Measurements from ENCODE around the gene KIF25.

The KIF25 gene

DNA sequence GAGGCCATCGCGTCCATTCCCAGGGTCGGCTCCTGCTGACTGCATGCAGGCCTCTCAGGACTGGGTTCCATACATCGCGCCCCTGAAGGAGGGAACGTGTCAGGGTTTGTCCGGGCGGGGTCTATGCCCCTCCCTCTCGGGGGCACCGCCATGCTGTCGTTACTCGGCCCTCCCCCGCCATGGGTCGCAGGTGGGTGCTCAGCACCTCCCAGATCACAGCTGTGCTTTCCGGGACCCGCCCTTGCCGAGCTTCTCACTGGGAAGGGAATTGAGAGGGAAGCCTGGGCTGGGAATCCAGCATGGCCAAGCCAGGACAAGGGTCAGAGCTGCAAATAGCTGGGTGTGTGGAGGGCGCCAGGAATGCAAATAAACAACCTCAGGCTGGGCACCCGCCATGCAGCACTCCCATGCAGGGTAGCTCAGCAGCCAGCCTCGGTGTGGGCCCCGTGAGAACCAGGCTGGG, 81.5 kb downstream of the KIF25 start, which contains the start of gene FRMD1:
Gene FRMD1 (minus strand): TSS at position 270 of the 463 bp plus-strand sequence. CDS start 118 bp downstream, at position 152.
- DNase-seq (ENCODE audit: low read depth in 2 of 2): no peak
- no peak within 1 kb of the TSS for H3K4me3 ChIP-seq (replicated peaks in 1 of 2; ENCODE audit: low read depth in 2 of 2, low read length in 2 of 2)
- TF ChIP-seq, protein P1, sequence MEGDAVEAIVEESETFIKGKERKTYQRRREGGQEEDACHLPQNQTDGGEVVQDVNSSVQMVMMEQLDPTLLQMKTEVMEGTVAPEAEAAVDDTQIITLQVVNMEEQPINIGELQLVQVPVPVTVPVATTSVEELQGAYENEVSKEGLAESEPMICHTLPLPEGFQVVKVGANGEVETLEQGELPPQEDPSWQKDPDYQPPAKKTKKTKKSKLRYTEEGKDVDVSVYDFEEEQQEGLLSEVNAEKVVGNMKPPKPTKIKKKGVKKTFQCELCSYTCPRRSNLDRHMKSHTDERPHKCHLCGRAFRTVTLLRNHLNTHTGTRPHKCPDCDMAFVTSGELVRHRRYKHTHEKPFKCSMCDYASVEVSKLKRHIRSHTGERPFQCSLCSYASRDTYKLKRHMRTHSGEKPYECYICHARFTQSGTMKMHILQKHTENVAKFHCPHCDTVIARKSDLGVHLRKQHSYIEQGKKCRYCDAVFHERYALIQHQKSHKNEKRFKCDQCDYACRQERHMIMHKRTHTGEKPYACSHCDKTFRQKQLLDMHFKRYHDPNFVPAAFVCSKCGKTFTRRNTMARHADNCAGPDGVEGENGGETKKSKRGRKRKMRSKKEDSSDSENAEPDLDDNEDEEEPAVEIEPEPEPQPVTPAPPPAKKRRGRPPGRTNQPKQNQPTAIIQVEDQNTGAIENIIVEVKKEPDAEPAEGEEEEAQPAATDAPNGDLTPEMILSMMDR (IDR thresholded peaks at IDR 0.05; ENCODE audit: low read depth, low read length): no peak

DNA sequence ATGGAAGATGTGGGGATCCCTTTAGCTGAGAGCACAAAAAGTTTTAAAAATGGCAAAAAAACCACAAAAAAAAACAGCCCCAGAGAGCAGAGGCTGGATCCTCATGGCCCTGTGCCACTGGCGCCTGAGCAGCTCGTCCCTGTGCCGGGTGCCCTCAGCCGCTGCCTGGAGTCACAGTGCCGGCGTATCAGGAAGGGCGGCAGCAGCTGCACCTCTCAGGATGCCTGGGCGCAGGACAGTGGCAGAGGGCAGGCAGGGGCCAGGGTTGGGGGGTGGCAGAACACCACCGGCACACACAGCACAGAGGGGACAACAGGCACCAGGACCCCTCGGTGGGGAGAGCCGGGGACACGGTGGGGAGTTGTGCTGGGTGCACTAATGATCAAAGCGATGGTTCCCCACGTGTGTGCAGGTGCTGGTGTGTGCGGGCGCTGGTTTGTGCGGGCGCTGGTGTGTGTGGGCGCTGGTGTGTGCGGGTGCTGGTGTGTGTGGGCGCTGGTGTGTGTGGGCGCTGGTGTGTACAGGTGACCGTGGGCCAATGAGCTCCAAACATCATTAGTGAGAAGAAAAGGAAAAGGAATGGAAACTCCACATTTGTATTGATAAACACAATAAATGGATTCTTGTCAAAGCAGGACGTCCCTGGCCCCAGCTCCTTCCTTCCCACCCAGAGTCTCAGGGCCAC, 83.1 kb downstream of the KIF25 start:
- TF ChIP-seq, protein P1 (IDR thresholded peaks at IDR 0.05; ENCODE audit: low read depth, low read length): no peak
- H3K4me3 ChIP-seq (replicated peaks in 1 of 2; ENCODE audit: low read depth in 2 of 2, low read length in 2 of 2): no peak overlapping the region
- DNase-seq (ENCODE audit: low read depth in 2 of 2): no peak

- DNase-seq (ENCODE audit: low read depth in 2 of 2): no peak
- H3K4me3 ChIP-seq (replicated peaks in 1 of 2; ENCODE audit: low read depth in 2 of 2, low read length in 2 of 2): no peak overlapping the region
- TF ChIP-seq, protein P1 (IDR thresholded peaks at IDR 0.05; ENCODE audit: low read depth, low read length): no peak
Observed at GRCh38 chr6:168081858-168082546, 84.5 kb downstream of the KIF25 start.

DNA sequence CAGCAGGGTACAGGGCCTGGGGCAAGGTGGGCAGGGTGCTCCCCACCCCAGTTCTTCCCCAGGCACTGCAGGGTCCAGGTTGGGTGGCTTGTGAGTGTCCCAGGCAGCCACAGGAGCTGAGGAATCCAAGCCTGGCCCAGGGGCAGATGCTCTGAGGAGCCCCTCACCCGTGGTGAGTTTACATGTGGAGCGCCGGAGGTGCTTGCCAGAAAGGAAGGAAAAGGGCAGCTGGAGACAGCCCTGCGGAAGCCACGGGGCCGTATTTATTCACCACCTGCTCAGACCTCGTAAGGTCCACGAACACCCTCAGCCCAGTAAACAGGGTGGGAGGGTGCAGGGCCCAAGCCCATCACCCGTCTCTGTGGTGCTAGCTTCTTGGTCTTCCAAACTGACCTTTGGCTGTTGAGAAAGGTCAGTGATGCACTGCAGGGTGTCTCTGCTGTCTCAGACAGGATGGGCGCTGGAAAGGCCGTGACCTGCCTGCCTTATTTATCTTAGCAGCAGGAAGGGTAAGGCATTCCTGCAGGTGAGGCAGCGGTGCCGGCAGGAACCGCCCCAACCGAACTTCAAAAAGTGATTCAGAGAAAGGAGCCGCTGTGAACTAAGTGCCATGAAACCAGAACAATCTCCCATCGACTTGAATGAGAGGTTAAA, 85.5 kb downstream of the KIF25 start:
- TF ChIP-seq, protein P1 (IDR thresholded peaks at IDR 0.05; ENCODE audit: low read depth, low read length): no peak
- H3K4me3 ChIP-seq (replicated peaks in 1 of 2; ENCODE audit: low read depth in 2 of 2, low read length in 2 of 2): no peak overlapping the region
- no peak for DNase-seq (ENCODE audit: low read depth in 2 of 2)

GRCh38 chr6:168083514-168083885, 86.0 kb downstream of the KIF25 start:
- TF ChIP-seq, protein P1 (IDR thresholded peaks at IDR 0.05; ENCODE audit: low read depth, low read length): no peak
- H3K4me3 ChIP-seq (replicated peaks in 1 of 2; ENCODE audit: low read depth in 2 of 2, low read length in 2 of 2): no peak overlapping the region
- no peak for DNase-seq (ENCODE audit: low read depth in 2 of 2)

DNA sequence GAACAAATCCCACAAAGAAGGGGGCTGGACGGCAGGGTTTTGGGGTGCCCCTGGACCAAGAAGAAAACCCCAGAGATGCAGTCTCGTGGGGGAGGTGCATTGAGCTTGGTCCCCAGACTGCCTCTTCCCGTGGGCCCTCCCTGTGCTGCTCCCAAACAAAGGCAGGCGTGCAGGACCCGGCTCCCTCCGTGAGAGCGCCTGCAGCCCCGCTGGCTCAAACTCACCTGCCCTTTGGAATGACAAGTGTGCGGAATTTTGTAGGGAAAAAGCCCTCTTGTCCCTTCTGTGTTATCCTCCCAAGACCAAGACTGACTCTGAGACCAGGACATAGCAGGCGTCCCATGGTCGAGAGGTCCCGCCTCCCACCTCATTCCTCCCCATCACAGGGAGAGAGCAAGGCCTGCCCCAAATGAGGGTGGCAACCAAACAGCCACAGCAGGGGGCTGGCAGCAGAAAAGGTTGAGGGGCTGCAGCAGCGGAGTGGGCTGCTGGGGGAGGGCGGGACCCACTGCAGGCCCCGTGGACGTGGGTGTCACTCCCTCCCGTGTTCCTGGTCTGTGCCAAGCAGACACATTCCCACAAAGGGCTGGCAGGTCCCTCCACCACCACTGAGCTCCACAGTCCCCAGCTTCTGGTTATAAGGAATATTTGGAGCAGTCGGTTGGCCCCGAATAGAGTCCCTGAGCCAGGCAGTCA, 87.1 kb downstream of the KIF25 start:
- DNase-seq (ENCODE audit: low read depth in 2 of 2): no peak
- H3K4me3 ChIP-seq (replicated peaks in 1 of 2; ENCODE audit: low read depth in 2 of 2, low read length in 2 of 2): no peak overlapping the region
- TF ChIP-seq, protein P1 (IDR thresholded peaks at IDR 0.05; ENCODE audit: low read depth, low read length): no peak

Data from cardiac fibroblast (primary cell).